ENCODE data around the gene SPON2.

Gene SPON2

GRCh38 chr4:1216076-1216614 is 43.8 kb upstream of the SPON2 start:
- no peak for TF ChIP-seq CTCF (IDR thresholded peaks at IDR 0.05)

- TF ChIP-seq CTCF (IDR thresholded peaks at IDR 0.05) = no peak
Observed at GRCh38 chr4:1215141-1216075, 43.0 kb upstream of the SPON2 start.

GRCh38 chr4:1214101-1215095 is 42.0 kb upstream of the SPON2 start:
- TF ChIP-seq CTCF (IDR thresholded peaks at IDR 0.05) = no peak

- TF ChIP-seq CTCF (IDR thresholded peaks at IDR 0.05) = no peak
Observed at GRCh38 chr4:1213336-1213995, 41.1 kb upstream of the SPON2 start.

GRCh38 chr4:1212546-1213335 is 40.4 kb upstream of the SPON2 start:
- no peak for TF ChIP-seq CTCF (IDR thresholded peaks at IDR 0.05)

- no peak for TF ChIP-seq CTCF (IDR thresholded peaks at IDR 0.05)
Observed at GRCh38 chr4:1211891-1212545, 39.6 kb upstream of the SPON2 start.
